ENCODE data around the gene FLT4. TPM values are rescaled to one million over a fixed set of nuclear protein-coding genes. Genes with fewer than 3 reads are reported as not detected.

FLT4 gene
- total RNA-seq, 1 donor from 2014 or later, result 0.75 TPM

DNA sequence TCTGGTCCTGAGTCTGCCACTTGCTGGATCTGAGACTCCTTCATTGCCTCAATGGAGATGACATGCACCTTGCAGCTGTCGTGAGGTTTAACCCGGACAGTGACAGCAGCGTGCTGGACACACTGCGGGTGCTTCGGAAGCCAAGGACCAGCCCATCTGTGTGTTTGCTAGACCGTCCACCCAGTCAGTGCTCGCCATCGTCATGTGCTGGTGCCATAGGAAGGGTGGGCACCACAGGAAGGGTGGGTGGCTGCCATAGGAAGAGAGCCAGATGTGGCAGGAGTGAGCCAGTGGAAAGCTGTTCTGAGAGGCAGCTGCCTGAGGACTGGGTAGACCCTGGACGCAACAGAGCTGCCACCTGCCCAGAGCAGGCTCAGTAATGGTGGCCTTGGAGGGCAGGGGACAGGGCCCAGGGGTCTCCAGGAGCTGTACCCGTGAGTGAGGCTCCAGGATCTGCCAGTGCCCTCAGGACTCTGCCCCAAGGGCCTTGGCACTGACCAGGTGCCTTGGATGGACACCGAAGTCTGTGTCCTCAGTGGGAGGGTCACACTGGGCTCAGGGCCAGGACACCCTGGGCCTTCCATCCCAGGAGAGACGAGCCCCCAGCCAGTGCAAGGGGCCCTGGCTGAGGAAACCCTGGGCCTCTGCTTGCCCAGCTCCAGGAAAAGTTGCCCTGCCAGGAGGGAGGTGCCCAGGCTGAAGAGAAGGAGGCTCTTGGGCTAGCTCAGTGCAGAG lies 21.8 kb downstream of the FLT4 start:
- DNase-seq (ENCODE audit: low read depth), result peak; percentile 85

DNA sequence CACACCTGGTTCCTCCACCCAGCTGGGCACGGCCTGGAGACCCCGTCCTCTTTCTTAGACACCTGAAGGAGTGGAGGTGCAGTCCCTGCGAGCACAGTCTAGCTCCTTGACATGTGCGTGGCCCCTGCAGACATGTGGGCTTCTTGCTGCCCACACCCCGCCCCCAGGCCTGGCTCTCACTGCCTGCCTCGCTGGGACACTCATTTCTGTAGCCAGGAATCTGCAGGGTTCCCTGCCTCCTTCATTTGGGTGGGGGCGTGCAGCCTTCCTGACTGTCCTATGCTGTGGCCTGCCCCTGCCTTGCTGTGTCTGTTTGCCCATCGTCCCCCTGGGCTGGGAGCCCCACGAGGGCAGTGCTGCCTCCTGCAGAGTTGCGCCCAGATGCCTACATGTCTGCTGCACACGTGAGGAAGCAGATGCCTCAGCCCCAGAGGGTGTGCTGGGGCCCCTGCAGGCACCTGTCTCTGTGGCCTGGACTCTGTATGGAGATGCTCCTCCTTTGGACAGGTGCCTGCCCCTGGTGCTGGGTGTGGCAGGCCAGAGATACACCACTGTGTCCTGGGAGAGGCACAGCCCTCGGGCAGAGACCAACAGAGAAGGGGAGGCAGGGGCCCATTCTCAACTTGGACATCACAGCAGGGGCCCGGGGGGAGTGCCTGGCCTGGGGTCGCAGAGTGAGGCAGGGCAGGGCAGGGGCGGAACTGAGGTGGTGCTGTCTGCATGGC lies 22.6 kb downstream of the FLT4 start:
- peak; percentile 67 for DNase-seq (ENCODE audit: low read depth)

DNA sequence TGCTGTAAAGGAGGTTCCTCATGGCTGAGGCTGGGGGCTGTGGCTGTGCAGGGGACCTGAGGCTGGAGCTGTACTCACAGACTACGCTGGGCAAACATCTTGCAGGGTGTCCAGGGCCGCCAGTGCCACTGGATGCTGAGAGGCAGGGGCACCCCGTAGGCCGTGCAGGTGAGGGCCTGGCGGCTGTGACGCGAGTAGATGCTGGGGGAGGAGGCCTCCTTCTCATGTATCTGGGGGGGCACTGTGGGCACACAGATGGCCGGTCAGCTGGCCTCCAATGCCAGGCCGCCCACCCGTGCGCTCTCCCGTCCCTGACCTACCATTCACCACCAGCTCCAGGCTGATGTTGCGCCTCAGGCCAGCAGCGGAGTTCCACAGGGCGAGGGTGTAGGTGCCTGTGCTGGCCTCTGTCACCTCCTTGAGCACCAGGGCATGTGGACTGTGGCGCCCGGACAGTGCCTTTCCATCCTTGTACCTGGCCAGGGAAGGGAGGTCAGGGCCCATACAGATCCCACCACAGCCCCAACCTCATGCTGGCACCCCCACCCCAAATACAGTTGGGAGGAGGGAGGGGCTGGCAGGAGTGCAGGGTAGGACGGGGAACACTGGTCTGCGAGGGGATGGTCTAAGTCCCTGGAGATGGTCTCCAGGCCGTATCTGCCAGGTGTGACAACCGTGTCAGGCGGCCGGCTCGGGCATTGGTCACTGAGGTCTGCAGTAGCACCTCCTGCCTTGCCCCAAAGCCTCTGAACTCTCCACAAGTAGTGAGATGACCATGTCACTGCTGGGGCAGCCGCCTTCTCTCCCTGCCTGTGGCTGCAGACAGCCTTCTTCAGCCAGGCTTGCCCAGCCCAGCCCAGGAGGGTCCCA lies 23.4 kb downstream of the FLT4 start:
- DNase-seq (ENCODE audit: low read depth), result no peak

DNA sequence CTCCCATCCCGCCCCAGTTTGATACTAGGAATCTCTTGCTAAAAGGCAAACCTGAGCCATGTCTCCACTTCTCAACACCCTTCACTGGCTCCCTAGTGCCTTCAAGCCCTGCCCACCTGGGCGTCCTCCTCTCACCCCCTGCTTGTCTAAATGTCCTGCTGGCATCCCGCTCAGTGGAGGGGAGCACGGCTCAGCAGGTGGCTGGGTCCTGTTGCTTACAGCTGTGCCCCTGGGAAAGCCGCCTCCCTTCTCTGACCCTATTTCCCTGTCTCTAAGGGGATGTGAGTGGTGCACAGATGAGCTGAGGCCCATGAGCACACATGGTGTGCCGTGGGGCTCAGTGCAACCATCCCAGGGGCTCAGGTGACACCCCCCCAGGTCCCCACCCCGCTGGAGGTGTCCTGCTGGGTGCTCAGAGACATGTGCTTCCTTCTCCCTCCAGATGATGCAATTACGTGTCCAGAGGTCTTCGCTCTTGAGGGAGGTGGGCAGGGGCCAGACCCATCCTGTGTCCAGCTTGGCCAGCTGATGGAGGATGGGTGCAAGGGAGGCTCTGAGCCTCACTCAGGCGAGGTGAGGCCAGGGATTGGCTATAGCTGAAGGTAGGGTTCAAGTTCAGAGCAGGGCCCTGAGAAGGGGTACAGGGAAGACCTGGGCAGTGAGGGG lies 24.1 kb downstream of the FLT4 start:
- DNase-seq (ENCODE audit: low read depth), result no peak

DNA sequence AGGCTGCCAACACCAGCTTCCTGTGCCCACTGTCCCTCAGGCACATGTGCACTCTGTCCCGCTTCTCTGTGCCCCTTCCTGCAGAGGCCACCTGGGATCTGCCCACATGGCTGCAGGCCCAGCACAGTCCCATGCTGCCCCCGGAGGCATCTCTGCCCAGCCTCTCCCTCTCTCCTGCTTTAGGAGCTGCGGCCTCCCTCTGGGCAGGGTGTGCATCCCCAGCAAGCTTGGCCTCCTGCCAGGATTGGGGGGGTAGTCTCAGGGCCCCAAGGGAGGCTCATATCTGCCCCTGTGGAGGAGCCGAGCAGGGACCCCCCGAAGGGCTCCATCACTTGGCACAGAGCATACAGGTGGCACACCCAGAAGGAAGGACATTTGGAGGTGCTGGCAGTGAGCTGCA lies 24.8 kb downstream of the FLT4 start:
- no peak for DNase-seq (ENCODE audit: low read depth)

DNA sequence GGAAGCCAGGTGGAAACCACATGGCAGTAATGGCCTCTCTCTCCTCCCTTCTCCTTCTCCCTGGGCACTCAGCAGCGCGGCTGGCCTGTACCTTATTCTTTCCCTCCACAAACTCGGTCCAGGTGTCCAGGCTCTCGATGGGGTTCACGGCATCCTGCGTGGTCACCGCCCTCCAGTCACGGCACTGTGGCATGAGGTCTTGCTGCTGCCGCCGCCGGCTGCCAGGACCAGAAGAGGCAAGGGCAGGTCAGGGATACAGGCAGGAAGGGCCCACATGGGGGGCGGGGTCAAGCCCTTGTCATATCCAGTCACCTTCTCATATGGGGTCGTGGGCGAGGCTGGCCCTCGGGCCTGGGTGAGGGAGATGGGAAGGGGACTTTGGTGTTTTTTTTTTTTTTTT lies 25.6 kb downstream of the FLT4 start:
- DNase-seq (ENCODE audit: low read depth), result no peak

DNA sequence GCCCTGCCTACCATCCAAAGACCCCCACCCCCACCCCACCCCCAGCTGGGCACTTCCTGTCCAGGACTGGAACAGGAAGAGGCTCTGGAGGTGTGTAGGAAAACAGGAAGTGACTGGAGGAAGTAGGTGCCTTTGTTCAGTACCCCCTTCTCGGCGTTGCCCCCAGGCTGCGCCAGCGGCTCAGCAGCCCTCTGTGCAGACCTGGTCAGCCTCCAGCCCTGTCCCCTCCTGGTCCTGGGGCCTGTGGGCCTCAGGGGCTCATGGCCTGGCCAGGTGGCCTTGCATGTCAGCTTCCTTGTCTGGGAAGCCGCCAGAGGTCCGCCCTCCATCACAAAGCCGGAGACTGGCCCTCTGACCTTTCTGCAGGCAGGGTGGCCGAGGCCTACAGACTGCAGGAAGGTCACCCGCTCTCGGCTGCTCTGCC lies 26.0 kb downstream of the FLT4 start:
- no peak for DNase-seq (ENCODE audit: low read depth)

DNA sequence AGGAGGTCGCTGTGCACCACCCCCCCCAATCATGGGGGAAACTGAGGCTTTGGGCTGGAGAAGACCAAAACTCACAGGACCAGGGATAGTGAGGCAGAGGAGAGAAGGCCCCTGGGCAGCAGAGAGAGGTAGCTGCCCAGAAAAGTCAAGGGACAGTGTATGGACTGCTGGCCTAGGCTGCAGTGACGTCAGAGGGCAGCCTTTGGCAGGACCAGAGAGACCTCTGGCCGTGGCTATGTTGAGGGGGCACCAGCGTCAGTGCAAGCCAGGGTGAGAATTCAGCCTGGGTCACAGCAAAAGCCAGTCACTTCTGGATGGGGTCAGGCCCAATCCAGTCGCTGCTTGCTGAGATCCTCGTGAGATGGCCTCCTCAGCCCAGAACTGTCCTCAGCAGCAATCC lies 26.5 kb downstream of the FLT4 start:
- no peak for DNase-seq (ENCODE audit: low read depth)

DNA sequence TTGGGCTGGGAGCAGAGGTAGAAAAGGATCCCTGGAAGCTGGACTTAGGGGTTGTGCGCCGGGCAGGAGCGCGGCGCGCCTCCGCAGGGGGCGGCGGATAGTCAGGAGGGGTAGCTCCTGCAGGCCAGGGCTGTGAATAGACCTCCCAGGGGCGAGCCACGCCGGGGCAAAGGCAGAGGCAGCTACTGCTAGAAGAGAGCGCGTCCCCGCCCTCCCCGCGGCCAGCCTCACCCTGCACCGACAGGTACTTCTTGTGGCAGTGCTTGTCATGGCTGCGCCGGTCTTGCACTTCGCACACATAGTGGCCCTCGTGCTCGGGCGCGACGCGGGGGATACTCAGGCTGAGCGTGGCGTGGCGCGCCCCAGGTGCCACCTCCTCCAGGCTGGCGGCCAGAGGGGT lies 28.1 kb downstream of the FLT4 start:
- no peak for DNase-seq (ENCODE audit: low read depth)

DNA sequence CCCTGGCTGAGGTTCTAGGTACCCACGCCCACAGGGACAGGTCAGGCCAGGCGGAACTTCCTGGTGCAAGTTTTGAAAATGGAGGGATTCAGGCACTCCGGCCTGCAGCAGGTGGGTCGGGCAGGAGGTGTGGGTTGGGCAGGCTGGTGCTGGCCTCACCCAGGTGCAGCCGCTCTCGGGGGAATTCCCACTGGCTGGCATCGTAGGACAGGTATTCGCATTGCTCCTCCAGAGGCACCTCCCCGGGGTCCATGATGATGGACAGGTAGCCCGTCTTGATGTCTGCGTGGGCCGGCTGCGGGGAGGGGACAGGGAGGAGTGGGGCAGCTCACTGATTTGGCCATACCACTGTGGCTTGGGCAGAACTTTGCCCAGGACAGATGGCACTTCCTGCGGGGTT lies 29.4 kb downstream of the FLT4 start:
- no peak for DNase-seq (ENCODE audit: low read depth)

DNA sequence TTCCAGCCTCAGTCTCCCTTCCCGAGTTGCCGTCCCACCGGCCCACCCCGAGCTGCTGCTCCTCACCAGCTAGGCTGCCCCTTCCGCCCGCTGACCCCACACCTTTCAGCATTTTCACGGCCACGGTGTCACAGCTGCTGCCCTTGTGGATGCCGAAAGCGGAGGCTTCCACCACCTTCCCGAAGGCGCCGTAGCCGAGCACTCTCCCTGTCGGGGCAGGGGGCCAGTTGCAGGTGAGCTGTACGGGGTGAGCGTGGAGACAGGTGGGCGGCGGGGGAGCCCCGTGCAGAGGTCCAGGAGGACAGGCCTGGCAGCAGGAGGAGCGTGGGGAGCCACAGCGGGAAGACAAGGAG lies 29.9 kb downstream of the FLT4 start:
- no peak for DNase-seq (ENCODE audit: low read depth)

DNA sequence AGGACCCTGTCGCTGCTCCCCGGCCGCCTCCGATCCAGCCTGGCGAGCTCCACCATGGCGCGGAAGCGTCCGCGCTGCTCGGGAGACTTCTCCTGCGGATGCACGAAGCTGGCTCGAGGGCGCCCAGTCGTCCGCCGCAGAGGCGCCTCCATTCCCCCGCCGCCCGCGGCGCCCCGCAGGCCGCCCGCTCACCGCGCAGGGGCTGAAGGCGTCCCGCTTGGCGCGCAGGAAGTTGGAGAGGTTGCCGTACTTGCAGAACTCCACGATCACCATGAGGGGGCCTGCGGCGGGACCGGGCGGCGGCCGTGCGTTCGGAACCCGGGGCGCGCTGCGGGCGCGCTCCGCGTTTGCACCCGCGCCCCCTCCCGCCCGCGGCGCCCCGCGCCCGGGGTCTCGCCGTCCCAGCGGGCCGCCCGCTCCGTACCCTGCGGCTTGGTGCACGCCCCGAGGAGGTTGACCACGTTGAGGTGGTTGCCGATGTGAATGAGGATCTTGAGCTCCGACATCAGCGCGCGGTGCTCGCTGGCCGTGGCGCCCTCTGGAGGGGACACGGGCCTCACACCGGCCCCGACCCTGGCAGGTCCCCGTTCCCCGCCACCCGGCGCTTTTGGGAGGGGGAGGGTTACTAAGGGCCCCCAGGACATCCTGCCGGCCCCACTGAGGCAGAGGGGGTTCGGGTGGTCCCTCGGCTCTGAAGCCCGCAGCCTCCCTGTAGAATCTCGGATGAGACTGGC lies 30.4 kb downstream of the FLT4 start:
- DNase-seq (ENCODE audit: low read depth), result no peak

DNA sequence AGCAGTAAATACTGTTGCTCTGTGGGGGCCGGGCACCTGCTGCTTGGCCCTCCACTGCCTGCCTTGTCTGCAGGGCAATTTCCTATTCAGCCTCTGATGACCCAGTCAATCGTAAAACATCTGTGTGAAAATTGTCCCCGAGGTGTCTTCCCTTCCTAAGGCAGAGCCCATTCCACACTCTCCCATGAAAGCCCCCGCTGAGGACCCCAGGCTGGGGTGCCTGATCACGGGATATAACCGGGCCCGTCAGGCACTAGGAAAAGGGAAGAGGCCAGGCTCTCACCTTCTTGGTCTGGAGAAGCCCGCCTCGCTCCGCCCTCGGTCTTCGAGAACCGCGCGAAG lies 30.9 kb downstream of the FLT4 start:
- DNase-seq (ENCODE audit: low read depth), result no peak

DNA sequence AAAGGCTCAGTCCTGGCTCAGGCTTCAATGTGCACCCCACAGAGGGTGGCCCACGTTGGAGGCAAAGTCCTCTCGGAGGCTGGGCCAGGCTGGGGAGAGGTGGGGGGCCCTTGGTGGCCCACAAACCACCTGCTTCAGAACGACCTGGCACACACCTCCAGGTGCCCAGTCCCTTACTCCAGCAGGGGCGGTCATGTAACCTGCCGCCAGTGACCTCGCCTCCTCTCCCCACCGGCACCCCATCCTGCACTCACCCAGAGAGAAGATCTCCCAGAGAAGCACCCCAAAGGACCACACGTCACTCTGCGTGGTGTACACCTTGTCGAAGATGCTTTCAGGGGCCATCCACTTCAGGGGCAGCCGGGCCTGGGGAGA lies 35.6 kb downstream of the FLT4 start:
- no peak for DNase-seq (ENCODE audit: low read depth)

DNA sequence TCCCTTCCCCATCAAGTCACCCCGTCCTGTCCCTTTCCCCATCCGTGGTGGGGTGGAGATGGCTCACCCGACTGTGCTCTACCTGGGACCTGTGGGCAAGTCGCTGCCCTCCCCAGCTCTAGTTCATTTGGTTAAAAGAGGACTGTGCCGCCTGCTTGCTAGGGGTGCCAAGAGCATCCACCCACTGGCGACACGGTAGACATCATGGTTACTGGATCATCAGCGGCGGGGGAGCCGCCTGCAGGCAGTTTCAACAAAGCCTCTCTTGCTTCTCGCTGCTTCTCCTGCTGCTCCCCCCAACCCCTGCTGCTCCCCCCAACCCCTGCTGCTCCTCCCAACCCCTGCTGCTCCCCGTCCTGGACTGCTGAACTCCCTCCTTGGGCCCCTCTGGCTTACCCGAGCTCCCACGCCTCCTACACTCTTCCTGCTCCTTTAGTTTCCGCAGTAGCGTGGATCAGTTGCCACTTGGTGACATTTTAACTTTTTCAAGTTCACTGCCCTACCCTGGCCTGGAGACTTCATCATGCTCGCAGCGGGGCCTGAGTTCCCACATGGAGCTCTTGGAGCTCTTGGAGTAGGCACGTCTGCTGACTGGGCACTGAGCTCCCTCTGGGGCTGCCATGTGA lies 36.1 kb downstream of the FLT4 start:
- DNase-seq (ENCODE audit: low read depth), result no peak

DNA sequence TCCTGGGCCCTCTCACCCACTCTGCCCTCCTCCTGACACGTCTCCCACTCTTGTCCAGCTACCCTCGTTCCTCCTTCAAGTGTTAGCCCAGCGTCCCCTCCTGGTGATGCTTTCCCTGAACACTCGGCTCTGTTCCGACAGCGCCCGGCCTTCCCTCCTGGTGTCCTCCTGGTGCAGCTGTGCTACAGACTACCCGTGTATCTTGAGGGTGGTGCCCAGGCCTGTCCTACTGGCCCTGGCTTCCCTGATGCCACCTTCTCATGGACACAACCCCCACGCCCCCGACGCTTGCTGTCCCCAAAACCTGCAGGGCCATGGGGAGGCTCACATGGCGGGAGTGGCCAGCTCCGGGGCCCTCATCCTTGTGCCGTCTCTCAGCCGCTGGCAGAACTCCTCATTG lies 36.7 kb downstream of the FLT4 start:
- no peak for DNase-seq (ENCODE audit: low read depth)

DNA sequence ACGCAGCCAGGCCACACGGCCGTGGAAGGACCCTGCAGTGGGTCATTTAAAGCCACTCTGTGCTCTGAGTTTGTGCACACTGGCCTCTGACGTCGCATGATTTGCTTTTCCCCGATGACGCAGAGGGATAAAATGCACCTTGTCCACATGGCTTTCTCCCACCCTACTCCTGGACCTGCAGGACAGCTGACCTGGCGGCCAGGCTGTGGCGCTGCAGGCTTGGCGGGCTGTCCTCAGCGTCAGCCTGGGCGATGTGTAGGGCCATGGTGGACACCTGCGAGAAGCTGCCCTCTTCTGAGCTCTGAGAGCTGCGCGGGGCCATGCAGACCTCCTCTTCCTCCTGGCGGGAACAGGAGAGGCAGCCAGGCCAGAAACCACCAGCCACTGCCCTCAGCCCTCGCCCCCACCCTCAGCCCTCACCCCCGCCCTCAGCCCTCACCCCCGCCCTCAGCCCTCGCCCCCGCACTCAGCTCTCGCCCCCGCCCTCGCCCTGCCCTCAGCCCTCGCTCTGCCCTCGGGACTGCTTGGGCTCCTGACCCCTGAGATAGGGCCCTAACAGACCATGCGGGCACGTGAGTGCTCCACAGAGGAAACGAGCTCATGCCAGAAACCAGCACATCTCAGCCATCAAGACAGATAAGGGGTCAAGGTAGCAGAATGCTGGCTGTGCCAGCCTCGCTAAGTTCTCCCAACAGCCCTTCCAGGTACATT lies 38.1 kb downstream of the FLT4 start:
- DNase-seq (ENCODE audit: low read depth), result no peak

DNA sequence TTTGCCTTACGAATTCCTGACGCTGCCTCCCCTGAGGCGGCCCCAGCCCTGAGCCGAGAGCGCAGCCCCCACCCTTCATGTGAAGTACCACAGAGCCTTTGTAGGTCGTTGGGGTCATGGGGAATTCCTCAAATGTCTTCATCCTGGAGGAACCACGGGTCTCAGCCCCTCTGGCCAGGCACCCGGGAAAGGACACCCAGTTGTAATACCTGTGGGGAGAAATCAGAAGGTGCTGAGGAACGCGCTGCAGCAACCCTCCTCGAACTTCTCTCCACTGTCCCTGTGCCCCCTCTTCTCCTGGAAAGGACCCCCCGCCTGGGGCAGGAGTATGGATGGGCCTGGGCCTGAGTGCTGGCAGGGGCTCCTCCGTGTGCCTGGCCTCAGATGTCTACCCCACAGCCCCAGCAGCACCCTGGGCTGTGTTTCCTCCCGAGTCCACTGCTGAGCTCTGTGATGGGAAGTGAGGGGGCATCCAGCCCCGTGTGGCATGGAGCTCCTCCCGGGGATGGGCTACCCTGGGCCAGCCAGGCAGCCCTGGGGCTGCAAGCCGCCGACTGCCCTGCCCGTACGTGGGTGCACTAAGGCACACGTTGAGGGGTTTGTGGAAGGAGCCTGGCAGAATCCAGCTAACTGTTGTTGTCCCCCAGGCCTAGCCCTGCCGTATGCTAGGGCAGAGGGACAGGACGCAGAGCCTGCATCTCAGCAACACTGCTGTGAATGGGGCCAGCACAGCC lies 39.4 kb downstream of the FLT4 start:
- no peak for DNase-seq (ENCODE audit: low read depth)

DNA sequence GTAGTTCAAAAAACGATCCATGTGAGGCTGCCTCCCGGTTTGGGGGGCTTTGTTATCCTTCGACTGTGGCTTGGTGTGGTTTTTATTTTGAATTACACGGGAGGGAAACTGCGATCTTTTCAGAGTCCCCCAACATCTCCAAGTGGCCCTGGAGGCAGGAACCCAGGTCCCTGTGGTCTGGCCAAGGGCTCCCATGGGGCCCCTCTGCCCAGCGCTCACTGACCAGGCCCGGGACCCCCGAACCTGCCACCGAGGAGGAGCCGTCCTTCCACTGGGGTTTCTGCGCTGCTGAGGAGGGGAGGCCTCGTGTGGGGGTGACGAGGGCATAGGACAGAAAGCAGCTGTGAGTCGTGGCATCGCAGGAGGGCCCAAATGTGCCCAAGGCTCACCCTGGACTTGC lies 40.0 kb downstream of the FLT4 start:
- DNase-seq (ENCODE audit: low read depth), result no peak

Data from myocyte (in vitro differentiated cells).